Measurements from ENCODE around the gene MEIS3.

The MEIS3 gene

GRCh38 chr19:47459477-47459876 is 40.1 kb upstream of the MEIS3 start:
- peaks cover 24% of the 10 kb centered on the region for H3K27me3 Mint-ChIP-seq (ENCODE audit: low read depth, poor library complexity)
- no peak overlapping the region for H3K27ac Mint-ChIP-seq
- TF ChIP-seq CTCF (IDR thresholded peaks at IDR 0.05) = no peak
- H3K9me3 Mint-ChIP-seq = peaks cover 25% of the 10 kb centered on the region
- no peak overlapping the region for H3K4me3 Mint-ChIP-seq
- peaks cover 7% of the 10 kb centered on the region for H3K36me3 Mint-ChIP-seq (ENCODE audit: low read depth)
- DNase-seq = no peak
- H3K4me1 Mint-ChIP-seq = no peaks in the 10 kb centered on the region

GRCh38 chr19:47458672-47459071 is 39.3 kb upstream of the MEIS3 start:
- peaks cover 7% of the 10 kb centered on the region for H3K36me3 Mint-ChIP-seq (ENCODE audit: low read depth)
- no peak for DNase-seq
- H3K27ac Mint-ChIP-seq = no peak overlapping the region
- peaks cover 19% of the 10 kb centered on the region for H3K27me3 Mint-ChIP-seq (ENCODE audit: low read depth, poor library complexity)
- no peak for TF ChIP-seq CTCF (IDR thresholded peaks at IDR 0.05)
- H3K9me3 Mint-ChIP-seq = peaks cover 31% of the 10 kb centered on the region
- H3K4me1 Mint-ChIP-seq = no peaks in the 10 kb centered on the region
- no peak overlapping the region for H3K4me3 Mint-ChIP-seq

GRCh38 chr19:47456721-47457474 is 37.6 kb upstream of the MEIS3 start:
- Mint-ChIP-seq H3K36me3 (ENCODE audit: low read depth) (peaks cover 7% of the 10 kb centered on the region), H3K4me3 (no peak overlapping the region), H3K4me1 (no peaks in the 10 kb centered on the region), H3K27me3 (ENCODE audit: low read depth, poor library complexity) (peaks cover 10% of the 10 kb centered on the region), H3K9me3 (peaks cover 31% of the 10 kb centered on the region), H3K27ac (no peak overlapping the region)
- no peak for TF ChIP-seq CTCF (IDR thresholded peaks at IDR 0.05)
- DNase-seq = no peak

GRCh38 chr19:47450478-47450877 is 31.2 kb upstream of the MEIS3 start:
- Mint-ChIP-seq H3K4me1 (peaks cover 15% of the 10 kb centered on the region), H3K27me3 (ENCODE audit: low read depth, poor library complexity) (peaks cover 70% of the 10 kb centered on the region), H3K36me3 (ENCODE audit: low read depth) (peaks cover 1% of the 10 kb centered on the region)

GRCh38 chr19:47448360-47448727 is 29.0 kb upstream of the MEIS3 start:
- TF ChIP-seq CTCF (IDR thresholded peaks at IDR 0.05) = no peak
- peaks cover 91% of the 10 kb centered on the region for H3K27me3 Mint-ChIP-seq (ENCODE audit: low read depth, poor library complexity)
- H3K9me3 Mint-ChIP-seq = peaks cover 9% of the 10 kb centered on the region
- H3K27ac Mint-ChIP-seq = no peak overlapping the region
- peaks cover 28% of the 10 kb centered on the region for H3K4me1 Mint-ChIP-seq
- DNase-seq = no peak
- no peaks in the 10 kb centered on the region for H3K36me3 Mint-ChIP-seq (ENCODE audit: low read depth)
- H3K4me3 Mint-ChIP-seq = no peak overlapping the region

More at GRCh38 chr19:47450478-47450877, 31.2 kb upstream of the MEIS3 start:
- TF ChIP-seq CTCF (IDR thresholded peaks at IDR 0.05) = no peak
- Mint-ChIP-seq H3K4me3 (no peak overlapping the region), H3K9me3 (peaks cover 26% of the 10 kb centered on the region), H3K27ac (no peak overlapping the region)
- DNase-seq = no peak

Data from nephron progenitor cell (in vitro differentiated cells).